ENCODE data around the gene LAD1. TPM values are rescaled to one million over a fixed set of nuclear protein-coding genes. Genes with fewer than 3 reads are reported as not detected.

The LAD1 gene, protein sequence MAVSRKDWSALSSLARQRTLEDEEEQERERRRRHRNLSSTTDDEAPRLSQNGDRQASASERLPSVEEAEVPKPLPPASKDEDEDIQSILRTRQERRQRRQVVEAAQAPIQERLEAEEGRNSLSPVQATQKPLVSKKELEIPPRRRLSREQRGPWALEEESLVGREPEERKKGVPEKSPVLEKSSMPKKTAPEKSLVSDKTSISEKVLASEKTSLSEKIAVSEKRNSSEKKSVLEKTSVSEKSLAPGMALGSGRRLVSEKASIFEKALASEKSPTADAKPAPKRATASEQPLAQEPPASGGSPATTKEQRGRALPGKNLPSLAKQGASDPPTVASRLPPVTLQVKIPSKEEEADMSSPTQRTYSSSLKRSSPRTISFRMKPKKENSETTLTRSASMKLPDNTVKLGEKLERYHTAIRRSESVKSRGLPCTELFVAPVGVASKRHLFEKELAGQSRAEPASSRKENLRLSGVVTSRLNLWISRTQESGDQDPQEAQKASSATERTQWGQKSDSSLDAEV
- 0.55 TPM for polyA plus RNA-seq (2013, experiment 1 of 2; ENCODE audit: insufficient read length)
- 0.11 TPM for polyA plus RNA-seq (2013, experiment 2 of 2; ENCODE audit: insufficient read length)

- no peak for DNase-seq
Observed at GRCh38 chr1:201399018-201399351, at the start of gene LAD1. Gene LAD1, minus strand, starts transcription at chr1:201399324. Its CDS starts 18 bp downstream, at chr1:201399306.

DNA sequence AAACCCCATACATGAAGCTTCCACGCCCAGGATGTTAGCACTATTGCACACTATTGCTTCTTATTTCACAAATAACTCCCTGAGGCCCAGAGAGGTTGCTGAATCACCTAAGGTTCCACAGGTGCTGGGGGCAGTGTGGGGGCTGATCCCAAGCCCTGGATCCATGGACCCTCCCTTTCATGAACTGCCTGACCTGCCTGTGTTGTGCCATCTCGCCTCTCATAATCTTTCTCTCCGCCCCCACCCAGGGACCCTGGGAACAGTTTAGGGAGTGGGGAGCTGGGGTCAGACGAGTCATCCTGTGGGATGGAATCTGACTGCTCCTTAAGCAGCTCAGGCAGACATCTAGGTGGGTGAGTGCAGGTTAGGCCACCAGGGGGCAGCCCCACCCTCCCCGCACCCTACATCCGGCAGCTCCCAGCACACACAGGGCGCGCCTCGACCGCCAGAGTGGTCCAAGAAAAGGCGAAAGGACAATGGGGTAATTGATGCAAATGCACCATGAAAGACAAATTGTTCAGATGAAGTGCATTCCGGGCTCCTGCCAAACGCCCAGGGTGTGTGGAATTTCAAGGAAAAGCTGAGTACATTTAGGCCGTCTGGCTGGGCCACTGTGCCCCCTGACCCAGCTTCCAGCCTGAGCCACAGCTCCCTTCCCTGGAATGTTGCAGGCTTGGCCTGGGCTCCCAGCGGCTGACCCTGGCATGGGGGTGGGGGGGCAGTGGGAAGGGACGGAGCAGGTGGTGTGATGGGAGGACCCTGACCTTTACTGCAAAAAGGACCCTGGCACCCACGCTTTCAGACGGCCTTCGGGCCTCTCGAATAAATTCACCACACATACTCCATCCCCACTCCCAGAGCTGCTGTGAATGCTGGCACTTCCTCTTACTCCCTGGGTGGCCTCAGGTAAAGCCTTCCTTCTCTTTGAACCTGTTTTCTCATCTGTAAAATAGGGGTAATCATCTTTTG is 49.1 kb upstream of the LAD1 start:
- peak; percentile 71 for DNase-seq

GRCh38 chr1:201445310-201445709 is 46.2 kb upstream of the LAD1 start:
- no peak for DNase-seq

- no peak for DNase-seq
Observed at GRCh38 chr1:201444792-201445191, 45.7 kb upstream of the LAD1 start.

DNA sequence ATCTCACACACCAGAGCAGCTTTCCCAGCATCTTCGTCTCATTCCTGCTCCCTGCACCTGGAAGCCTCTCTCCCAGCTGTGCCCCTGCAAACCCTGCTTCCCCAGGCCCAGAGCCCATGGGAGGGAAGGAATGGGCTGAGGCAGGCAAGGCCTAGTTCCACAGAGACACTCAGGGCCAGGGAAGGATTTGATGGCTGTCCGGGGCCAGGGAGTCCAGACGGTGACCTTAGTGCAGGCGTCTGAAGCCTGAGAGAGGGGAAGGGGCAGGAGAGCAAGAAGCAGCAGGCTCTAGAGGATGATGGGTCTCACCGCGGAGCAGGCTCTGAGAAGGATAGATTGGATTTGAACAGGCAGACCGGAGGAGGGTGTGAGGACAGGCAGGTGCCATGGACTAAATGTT is 44.6 kb upstream of the LAD1 start:
- no peak for DNase-seq

DNA sequence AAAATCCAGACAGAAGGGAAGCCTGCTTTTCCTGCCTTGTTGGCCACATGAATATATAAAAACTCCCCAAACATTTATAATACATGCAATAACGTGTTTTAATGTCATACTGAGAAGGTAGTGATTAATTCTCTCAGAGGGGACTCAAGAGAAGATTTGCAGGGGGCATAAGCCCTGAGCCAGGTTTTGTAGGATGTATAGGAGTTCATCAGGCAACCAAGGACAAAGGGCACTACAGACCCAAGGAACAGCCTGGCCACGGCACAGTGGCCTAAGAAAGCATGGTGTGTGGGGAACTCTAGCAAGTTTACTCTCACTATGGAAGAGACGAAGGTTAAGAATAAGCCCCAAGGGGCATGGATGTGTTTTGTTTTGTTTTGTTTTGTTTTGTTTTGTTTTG is 37.8 kb upstream of the LAD1 start:
- no peak for DNase-seq

- DNase-seq, result peak; percentile 46
Observed at GRCh38 chr1:201436393-201436792, 37.3 kb upstream of the LAD1 start.

DNA sequence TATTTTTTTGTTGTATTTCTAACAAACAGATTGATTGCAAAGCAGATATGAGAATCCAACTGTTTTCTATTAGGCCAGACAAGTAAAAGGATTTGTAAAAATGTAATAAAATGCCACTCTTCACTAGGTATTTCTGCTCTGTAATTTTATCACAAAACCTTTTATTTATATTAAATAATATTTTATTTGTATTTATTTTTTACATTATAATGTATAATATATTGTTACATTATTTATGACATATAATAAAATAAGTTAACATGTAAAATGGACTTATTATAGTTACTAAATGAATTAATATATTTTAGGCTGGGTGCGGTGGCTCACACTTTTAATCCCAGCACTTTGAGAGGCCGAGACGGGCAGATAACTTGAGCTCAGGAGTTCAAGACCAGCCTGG is 35.1 kb upstream of the LAD1 start:
- no peak for DNase-seq

GRCh38 chr1:201433609-201434008 is 34.5 kb upstream of the LAD1 start:
- no peak for DNase-seq

GRCh38 chr1:201430776-201431175 is 31.7 kb upstream of the LAD1 start:
- no peak for DNase-seq

- DNase-seq, result no peak
Observed at GRCh38 chr1:201429736-201430501, 30.8 kb upstream of the LAD1 start.

GRCh38 chr1:201427963-201428362 is 28.8 kb upstream of the LAD1 start:
- no peak for DNase-seq

GRCh38 chr1:201426479-201427310 is 27.6 kb upstream of the LAD1 start:
- DNase-seq, result no peak

- DNase-seq, result no peak
Observed at GRCh38 chr1:201424146-201424545, 25.0 kb upstream of the LAD1 start.

DNA sequence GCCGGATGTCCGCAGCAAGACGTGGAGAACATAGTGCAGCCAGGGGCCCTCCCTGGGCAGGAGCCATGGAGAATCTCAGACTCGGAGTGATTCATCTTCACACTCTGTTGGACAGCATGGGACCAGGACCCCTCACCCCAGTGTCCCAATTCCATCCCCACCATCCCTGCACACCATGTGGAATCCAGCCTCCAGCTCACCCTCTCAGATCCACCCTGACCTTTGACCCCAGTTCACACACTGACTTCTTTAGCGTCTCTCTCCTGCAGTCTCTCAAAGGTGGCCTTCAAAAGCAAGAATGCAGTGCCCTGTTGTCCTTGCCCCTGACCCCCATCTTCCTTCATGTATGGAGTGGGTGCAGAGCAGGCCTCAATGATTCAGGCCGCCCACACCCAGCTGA is 24.5 kb upstream of the LAD1 start:
- DNase-seq, result no peak

DNA sequence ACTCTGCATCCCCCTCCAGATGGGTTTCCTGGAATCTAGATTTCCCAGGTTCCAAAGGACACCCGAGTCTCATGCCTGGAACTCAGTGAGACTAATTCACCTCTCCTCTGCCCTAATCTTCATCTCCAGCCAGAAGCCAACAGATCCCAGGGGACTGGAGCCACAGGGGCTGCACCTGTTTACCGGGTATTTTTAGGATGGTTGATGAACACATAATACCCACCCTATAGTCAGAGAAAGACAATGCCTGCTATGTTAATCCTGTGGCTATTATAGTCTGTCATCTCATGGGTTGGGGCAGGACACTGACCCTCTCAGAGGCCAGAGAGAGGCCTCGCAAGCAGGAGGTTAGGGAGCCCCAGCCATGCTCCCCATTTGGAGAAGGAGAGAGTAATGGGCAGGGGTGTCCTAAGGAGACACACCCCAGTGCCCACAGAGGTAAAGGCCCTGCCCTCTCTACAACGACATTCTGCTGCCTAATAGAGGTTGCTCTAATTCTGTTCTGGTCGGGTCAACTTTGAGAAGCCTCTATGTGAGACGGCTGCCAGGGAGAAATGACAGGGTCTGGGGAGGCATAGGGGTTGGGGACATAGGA is 23.4 kb upstream of the LAD1 start:
- no peak for DNase-seq

DNA sequence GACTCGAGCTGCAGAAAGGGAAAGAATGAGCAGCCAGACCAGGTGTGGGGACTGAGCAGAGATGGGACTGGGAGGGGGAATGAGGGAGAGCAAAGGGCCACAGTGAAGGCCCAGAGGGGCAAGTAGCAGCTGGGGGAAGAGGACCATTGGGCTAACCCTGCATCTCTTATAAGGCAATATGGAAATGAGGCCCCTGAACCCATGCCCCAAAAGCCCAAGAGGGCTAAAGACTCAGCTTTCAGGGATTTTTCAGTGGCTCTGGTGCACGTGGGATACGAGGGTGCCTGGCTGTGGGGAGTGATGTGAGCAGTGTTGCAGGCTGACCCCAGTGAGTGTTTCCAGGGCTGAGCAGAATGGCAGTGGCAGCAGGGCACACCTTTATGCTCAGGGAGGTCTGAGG is 22.9 kb upstream of the LAD1 start:
- no peak for DNase-seq

- no peak for DNase-seq
Observed at GRCh38 chr1:201421041-201421440, 21.9 kb upstream of the LAD1 start.

DNA sequence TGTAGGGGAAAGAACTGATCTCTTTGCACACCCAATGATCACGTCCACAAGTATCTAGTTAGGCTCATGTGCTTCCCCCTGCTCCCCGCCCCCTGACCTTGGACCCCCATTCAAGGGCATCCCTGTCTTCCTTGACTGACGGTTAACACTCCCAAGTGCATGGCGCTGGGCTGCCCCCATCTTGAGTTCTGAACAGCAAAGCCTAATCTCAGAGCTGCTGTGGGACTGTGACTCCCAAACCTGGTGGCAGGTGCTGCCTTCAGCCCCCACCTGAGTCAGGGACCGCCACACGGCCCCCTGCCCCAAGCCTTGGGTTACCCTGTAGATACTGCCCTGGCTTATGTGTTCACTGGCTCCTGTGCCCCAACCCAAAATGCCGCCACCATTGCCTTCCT is 21.5 kb upstream of the LAD1 start:
- DNase-seq, result no peak

GRCh38 chr1:201419746-201420607 is 20.9 kb upstream of the LAD1 start:
- no peak for DNase-seq
